Activated CD4-positive, alpha-beta T cell treated with anti-CD3 and anti-CD28 coated beads, Interleukin-10, Interleukin-2, amounts not matched to agents 100 ng/mL and 50 ng/mL, durations not matched to agents 16 hours and 8 hours (primary cell): Measurements from ENCODE around the gene CCDC74A.
"Not testable (repeated sequence)": the region's sequence is repeated elsewhere in the genome, so short reads cannot be mapped to it uniquely, and the experiment has no call there.

Source experiments
- DNase-seq: peaks from one replicate; pipeline ENCODE4 v3.0.0-alpha.2; 2020

CCDC74A gene

DNA sequence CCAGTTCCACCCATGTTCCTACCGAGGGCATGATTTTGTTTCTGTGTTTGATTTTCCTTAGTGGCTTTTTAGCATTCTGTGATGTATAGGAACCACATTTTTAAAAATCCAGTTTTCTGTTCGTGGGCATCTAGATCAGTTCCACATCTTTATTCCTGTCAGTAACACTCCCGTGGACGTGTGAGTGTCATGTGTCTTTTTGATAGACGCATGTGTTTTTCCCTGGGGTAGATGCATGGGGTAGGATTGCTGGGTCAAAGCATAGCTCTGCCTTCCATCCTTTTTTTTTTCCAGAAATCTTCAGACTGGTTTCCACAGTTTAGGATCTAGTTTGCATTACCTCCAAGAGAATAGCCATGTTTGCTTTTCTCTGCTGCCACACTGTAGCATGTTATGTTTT lies 38.7 kb downstream of the CCDC74A start:
- no peak for DNase-seq

- DNase-seq: no peak
Measured at GRCh38 chr2:131567891-131568290, 40.2 kb downstream of the CCDC74A start.

GRCh38 chr2:131568401-131568800 lies 40.7 kb downstream of the CCDC74A start:
- DNase-seq: not testable (repeated sequence)

DNA sequence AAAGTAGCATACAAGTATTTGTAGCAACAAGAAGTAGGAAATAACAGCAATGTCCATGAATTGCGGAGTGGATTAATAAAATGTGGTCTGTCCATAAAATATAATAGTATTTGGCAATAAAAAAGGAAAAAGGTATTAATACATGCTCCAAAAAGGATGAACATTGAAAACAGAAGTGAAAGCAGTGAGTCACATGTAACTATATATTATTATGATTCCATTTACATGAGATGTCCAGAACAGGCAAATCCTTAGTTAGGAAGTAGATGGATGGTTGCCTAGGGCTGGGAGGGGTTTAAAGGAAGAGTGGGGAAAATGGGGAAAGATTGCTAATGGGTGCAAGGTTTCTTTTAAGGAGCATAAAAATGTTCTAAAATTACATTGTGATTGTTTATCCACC lies 44.5 kb downstream of the CCDC74A start:
- no peak for DNase-seq

- no peak for DNase-seq
Measured at GRCh38 chr2:131577812-131578211, 50.1 kb downstream of the CCDC74A start.

- DNase-seq: no peak
Measured at GRCh38 chr2:131580187-131580586, 52.5 kb downstream of the CCDC74A start.
